ENCODE measurements around the gene NFATC2.

- TF ChIP-seq CTCF (IDR thresholded peaks at IDR 0.05; ENCODE audit: low read depth, low read length) (no peak), EZH2phosphoT487 (IDR thresholded peaks at IDR 0.05; ENCODE audit: low read depth) (no peak)
These were observed 33.0 kb upstream of the NFATC2 start for GRCh38 chr20:51575486-51575885.

All from OCI-LY3 (cell line).